HEK293 (cell line): Measurements from ENCODE around the gene ROBO1.
A peak's percentile ranks its signal among the peaks of the same experiment; 100 is the strongest.

Experiments
- CTCF ChIA-PET: fragments of 350-600 bp; formaldehyde crosslinking; extraction: SDS; loops from one replicate; lab custom pipeline; 2021; ENCODE audit warnings: antibody characterized with exemption; lab: Yijun Ruan, JAX
- POLR2A ChIA-PET: fragments of 300-600 bp; formaldehyde crosslinking; extraction: SDS; loops from one replicate; lab custom pipeline; 2020; ENCODE audit warnings: antibody characterized with exemption, inconsistent platforms; lab: Yijun Ruan, JAX
- H3K27ac ChIP-seq: fragments of 200-500 bp; sonication (Bioruptor generic); 2 replicates; pipeline ENCODE4 v1.5.1; 2014; ENCODE audit warnings: low read depth, low read length, control low read depth, inconsistent platforms; ENCODE audit errors: extremely low read depth
- H3K36me3 ChIP-seq, 2 experiments: fragments of 200-500 bp in 1 of 2; sonication (Bioruptor generic) in 1 of 2; 1 replicate in 1 of 2; 2 replicates in 1 of 2; pipeline ENCODE4 v1.5.1; 2014 to 2017; ENCODE audit warnings: inconsistent platforms in 2 of 2, low read length in 2 of 2; ENCODE audit not compliant: control insufficient read depth in 2 of 2, insufficient read depth in 1 of 2
- H3K4me1 ChIP-seq: fragments of 200-500 bp; sonication (Bioruptor generic); 2 replicates; pipeline ENCODE4 v1.5.1; 2014; ENCODE audit warnings: mild to moderate bottlenecking, low read length, inconsistent platforms; ENCODE audit not compliant: control insufficient read depth, insufficient read depth
- H3K4me3 ChIP-seq: 2 replicates; pipeline ENCODE4 v1.5.1; 2011; ENCODE audit warnings: low read depth, mild to moderate bottlenecking, control low read depth, low read length, moderate library complexity
- H3K9me3 ChIP-seq: fragments of 200-500 bp; sonication (Bioruptor generic); 2 replicates; pipeline ENCODE4 v1.5.1; 2014; ENCODE audit warnings: low read depth, low read length, inconsistent platforms; ENCODE audit not compliant: control insufficient read depth, insufficient read depth
- FEZF1 ChIP-seq: fragments of 450-650 bp; formaldehyde crosslinking; IDR thresholded peaks from 2 replicates; pipeline ENCODE4 v1.5.1; 2016; ENCODE audit warnings: missing biosample characterization, missing genetic modification characterization
- MZF1 ChIP-seq: fragments of 450-650 bp; formaldehyde crosslinking; IDR thresholded peaks from 2 replicates; pipeline ENCODE4 v1.5.1; 2017; ENCODE audit warnings: missing biosample characterization, missing genetic modification characterization, borderline replicate concordance
- OSR2 ChIP-seq: fragments of 450-650 bp; formaldehyde crosslinking; IDR thresholded peaks from 2 replicates; pipeline ENCODE4 v1.5.1; 2016; ENCODE audit warnings: missing biosample characterization, missing genetic modification characterization
- PRDM6 ChIP-seq: fragments of 450-650 bp; formaldehyde crosslinking; IDR thresholded peaks from 2 replicates; pipeline ENCODE4 v1.5.1; 2017; ENCODE audit warnings: missing biosample characterization, missing genetic modification characterization
- SP7 ChIP-seq: fragments of 450-650 bp; formaldehyde crosslinking; IDR thresholded peaks from 2 replicates; pipeline ENCODE4 v1.5.1; 2016; ENCODE audit warnings: missing biosample characterization, missing genetic modification characterization
- ZFHX2 ChIP-seq: fragments of 450-650 bp; formaldehyde crosslinking; conservative IDR thresholded peaks from 2 replicates; pipeline ENCODE4 v1.5.1; 2016; ENCODE audit warnings: missing biosample characterization, missing genetic modification characterization
- ZNF112 ChIP-seq: fragments of 450-650 bp; formaldehyde crosslinking; IDR thresholded peaks from 2 replicates; pipeline ENCODE4 v1.5.0; 2017; ENCODE audit warnings: missing biosample characterization, missing genetic modification characterization
- ZNF132 ChIP-seq: fragments of 450-650 bp; formaldehyde crosslinking; IDR thresholded peaks from 2 replicates; pipeline ENCODE4 v1.5.1; 2017; ENCODE audit warnings: missing biosample characterization, missing genetic modification characterization, borderline replicate concordance
- ZNF211 ChIP-seq: fragments of 450-650 bp; formaldehyde crosslinking; IDR thresholded peaks from 2 replicates; pipeline ENCODE4 v1.5.1; 2016; ENCODE audit warnings: low read depth, missing biosample characterization, missing genetic modification characterization
- ZNF239 ChIP-seq: fragments of 450-650 bp; formaldehyde crosslinking; IDR thresholded peaks from 2 replicates; pipeline ENCODE4 v1.5.1; 2016; ENCODE audit warnings: missing biosample characterization, missing genetic modification characterization
- ZNF280C ChIP-seq: fragments of 450-650 bp; formaldehyde crosslinking; IDR thresholded peaks from 2 replicates; pipeline ENCODE4 v1.5.1; 2016; ENCODE audit warnings: missing biosample characterization, missing genetic modification characterization
- ZNF37A ChIP-seq: fragments of 450-650 bp; IDR thresholded peaks from 2 replicates; pipeline ENCODE4 v1.5.1; 2018; ENCODE audit warnings: missing biosample characterization, missing genetic modification characterization
- ZNF473 ChIP-seq: fragments of 450-650 bp; formaldehyde crosslinking; IDR thresholded peaks from 2 replicates; pipeline ENCODE4 v1.5.1; 2017; ENCODE audit warnings: missing biosample characterization, missing genetic modification characterization
- ZNF510 ChIP-seq: fragments of 450-650 bp; formaldehyde crosslinking; IDR thresholded peaks from 2 replicates; pipeline ENCODE4 v1.5.1; 2018; ENCODE audit warnings: mild to moderate bottlenecking, missing genetic modification characterization, missing biosample characterization; ENCODE audit not compliant: insufficient replicate concordance
- ZNF558 ChIP-seq: fragments of 450-650 bp; formaldehyde crosslinking; IDR thresholded peaks from 2 replicates; pipeline ENCODE4 v1.5.1; 2016; ENCODE audit warnings: missing biosample characterization, missing genetic modification characterization
- ZNF610 ChIP-seq: fragments of 450-650 bp; formaldehyde crosslinking; IDR thresholded peaks from 2 replicates; pipeline ENCODE4 v1.5.1; 2016; ENCODE audit warnings: missing biosample characterization, missing genetic modification characterization, borderline replicate concordance

ROBO1 gene

DNA sequence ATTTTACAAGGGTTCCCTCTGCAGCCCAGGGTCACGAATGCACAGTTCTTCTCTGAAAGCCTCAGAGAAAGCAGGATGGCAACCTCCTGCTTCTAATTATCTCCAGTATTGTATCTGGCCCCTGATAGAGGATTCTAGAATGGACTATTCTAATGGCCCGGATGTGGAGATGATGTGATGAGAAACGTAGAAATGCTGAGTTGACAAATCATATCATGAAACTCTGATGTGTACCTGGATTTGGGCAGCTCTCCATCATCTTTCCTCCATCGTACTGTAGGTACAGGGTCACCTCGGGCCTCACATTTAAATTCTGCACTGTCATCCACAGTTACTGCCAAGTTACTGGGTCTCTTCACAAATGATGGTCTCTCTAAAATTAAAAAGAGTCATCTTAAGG lies 1050.8 kb downstream of the ROBO1 start:
- POLR2A ChIA-PET, result interaction anchor here (1.1 kb wide), 1 partner anchor 302 kb away, joined by 3 read pairs; no protein-coding TSS in a partner anchor
- TF ChIP-seq ZNF239 (tag by site-specific recombination) (no peak), MZF1 (tag by site-specific recombination) (no peak), OSR2 (tag by site-specific recombination) (no peak), ZNF37A (tag by site-specific recombination) (no peak), SP7 (tag by site-specific recombination) (no peak), FEZF1 (no peak), ZNF132 (tag by site-specific recombination) (no peak), ZNF610 (tag by site-specific recombination) (no peak), ZNF510 (no peak), ZNF211 (tag by site-specific recombination) (no peak), ZNF112 (no peak)
- no peak overlapping the region for H3K4me3 ChIP-seq

GRCh38 chr3:78712941-78713340 lies 1054.9 kb downstream of the ROBO1 start:
- POLR2A ChIA-PET, result no interaction called here

More for the DNA sequence above, 1050.8 kb downstream of the ROBO1 start:
- CTCF ChIA-PET, result interaction anchor here (1.2 kb wide), 1 partner anchor 10 kb away, joined by 5 read pairs; no protein-coding TSS in a partner anchor
- H3K9me3 ChIP-seq, result no peaks in the 10 kb centered on the region
- H3K4me1 ChIP-seq, result peaks cover 5% of the 10 kb centered on the region; the same call in 1 of the 2 replicates
- H3K27ac ChIP-seq, result no peak overlapping the region
- peaks cover 0 to 18% of the 10 kb centered on the region in 2 experiments; a peak in 2 of 3 replicates for H3K36me3 ChIP-seq

DNA sequence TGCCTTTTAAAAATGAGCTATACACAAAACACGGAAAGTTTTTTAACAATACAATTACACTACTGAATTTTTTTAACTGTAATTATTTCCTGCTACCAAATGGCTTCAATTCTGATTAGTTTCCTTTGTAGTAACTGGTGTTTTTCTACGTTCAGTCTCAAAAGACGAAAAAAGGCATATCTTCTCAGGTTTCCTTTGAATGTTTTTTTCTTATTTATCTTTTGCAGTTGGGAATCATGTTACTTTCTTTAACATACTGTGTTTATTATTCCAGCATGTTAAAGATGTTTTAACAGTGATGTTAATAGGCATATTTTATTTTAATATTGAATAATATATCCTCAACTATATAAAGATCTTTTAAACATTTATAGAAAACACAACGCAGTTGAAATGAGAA lies 1055.5 kb downstream of the ROBO1 start:
- Histone ChIP-seq H3K9me3 (no peaks in the 10 kb centered on the region), H3K4me3 (no peak overlapping the region)
- peak; percentile 74 for TF ChIP-seq FEZF1
- peak; percentile 79 for TF ChIP-seq PRDM6 (tag by site-specific recombination)
- TF ChIP-seq ZNF280C, result no peak
- no peak for TF ChIP-seq ZNF473 (tag by site-specific recombination)
- TF ChIP-seq ZFHX2 (tag by site-specific recombination), result no peak
- TF ChIP-seq, all 188 proteins: peak for 2
- ChIA-PET POLR2A (interaction anchor here (0.7 kb wide), 1 partner anchor 17 kb away, joined by 5 read pairs; no protein-coding TSS in a partner anchor), CTCF (no interaction called here)
- H3K4me1 ChIP-seq, result peaks cover 10% of the 10 kb centered on the region
- no peak overlapping the region for H3K27ac ChIP-seq
- peaks cover 0 to 17% of the 10 kb centered on the region in 2 experiments; a peak in 2 of 3 replicates for H3K36me3 ChIP-seq

More at GRCh38 chr3:78712941-78713340, 1054.9 kb downstream of the ROBO1 start:
- CTCF ChIA-PET, result no interaction called here
- no peak for TF ChIP-seq ZNF558 (tag by site-specific recombination)
- TF ChIP-seq, all 188 proteins: peak for 0
- H3K36me3 ChIP-seq, result peaks cover 0 to 18% of the 10 kb centered on the region in 2 experiments; a peak in 2 of 3 replicates
- H3K9me3 ChIP-seq, result no peaks in the 10 kb centered on the region
- H3K4me1 ChIP-seq, result peaks cover 10% of the 10 kb centered on the region
- no peak overlapping the region for H3K27ac ChIP-seq
- H3K4me3 ChIP-seq, result no peak overlapping the region
